ENCODE results near the gene ISM1. TPM values are rescaled to one million over a fixed set of nuclear protein-coding genes. Genes with fewer than 3 reads are reported as not detected.

ISM1 gene
- total and polyA plus RNA-seq, 10 donors: 0.46 to 19.5 (median 10.6) TPM

- Histone ChIP-seq H3K4me3 (no peak overlapping the region), H3K9me3 (no peaks in the 10 kb centered on the region), H3K27ac (no peak overlapping the region), H3K4me1 (no peaks in the 10 kb centered on the region), H3K27me3 (replicated peaks in 1 of 7) (no peaks in the 10 kb centered on the region), H3K36me3 (no peaks in the 10 kb centered on the region)
- no peak for TF ChIP-seq POLR2AphosphoS5 (IDR thresholded peaks at IDR 0.05)
- TF ChIP-seq CTCF (IDR thresholded peaks at IDR 0.05 in 8 of 11, conservative IDR thresholded peaks at IDR 0.05 in 3 of 11): peak in 1 of 11 experiments; percentile 2
- no peak for DNase-seq
- WGBS, 5 donors: 81 to 88% (median 85%) methylated on average over 2 of the region's 2 CpGs
- intact Hi-C loops (cut with DNase I; ENCODE audit: low total_unique reads): no loop called here
Observed at GRCh38 chr20:13262302-13262650, 41.2 kb downstream of the ISM1 start.

- intact Hi-C loops (cut with DNase I; ENCODE audit: low total_unique reads): no loop called here
- WGBS, 5 donors: 77 to 89% (median 82%) methylated on average over 9 of the region's 9 CpGs
- Histone ChIP-seq H3K36me3 (no peaks in the 10 kb centered on the region), H3K27me3 (replicated peaks in 1 of 7) (no peaks in the 10 kb centered on the region), H3K9me3 (no peaks in the 10 kb centered on the region), H3K4me1 (no peaks in the 10 kb centered on the region), H3K4me3 (no peak overlapping the region), H3K27ac (no peak overlapping the region)
- TF ChIP-seq POLR2A (IDR thresholded peaks at IDR 0.05): no peak
- no peak for TF ChIP-seq POLR2AphosphoS5 (IDR thresholded peaks at IDR 0.05)
- TF ChIP-seq CTCF (IDR thresholded peaks at IDR 0.05 in 8 of 11, conservative IDR thresholded peaks at IDR 0.05 in 3 of 11): no peak
- no peak for DNase-seq
Observed at GRCh38 chr20:13262671-13263360, 41.7 kb downstream of the ISM1 start.

- Histone ChIP-seq H3K27me3 (replicated peaks in 1 of 7) (no peaks in the 10 kb centered on the region), H3K27ac (no peak overlapping the region), H3K4me1 (no peaks in the 10 kb centered on the region), H3K9me3 (no peaks in the 10 kb centered on the region), H3K36me3 (no peaks in the 10 kb centered on the region), H3K4me3 (no peak overlapping the region)
- DNase-seq: no peak
- no peak for TF ChIP-seq POLR2AphosphoS5 (IDR thresholded peaks at IDR 0.05)
- TF ChIP-seq POLR2A (IDR thresholded peaks at IDR 0.05): no peak
- no peak for TF ChIP-seq CTCF (IDR thresholded peaks at IDR 0.05 in 8 of 11, conservative IDR thresholded peaks at IDR 0.05 in 3 of 11)
- intact Hi-C loops (cut with DNase I; ENCODE audit: low total_unique reads): no loop called here
- 43 to 69% (median 57%) methylated on average over 5 of the region's 5 CpGs for WGBS, 5 donors
Observed at GRCh38 chr20:13263451-13263850, 42.4 kb downstream of the ISM1 start.

- H3K4me1 ChIP-seq: no peaks in the 10 kb centered on the region
- DNase-seq: no peak
- WGBS, 5 donors: 81 to 87% (median 84%) methylated on average over 5 of the region's 5 CpGs
- TF ChIP-seq CTCF (IDR thresholded peaks at IDR 0.05 in 8 of 11, conservative IDR thresholded peaks at IDR 0.05 in 3 of 11): no peak
- no peak for TF ChIP-seq POLR2A (IDR thresholded peaks at IDR 0.05)
- no peak for TF ChIP-seq POLR2AphosphoS5 (IDR thresholded peaks at IDR 0.05)
- H3K27me3 ChIP-seq (replicated peaks in 1 of 7): peaks cover 0 to 11% (median 0%) of the 10 kb centered on the region in 7 donors
- H3K9me3 ChIP-seq: no peaks in the 10 kb centered on the region
- H3K36me3 ChIP-seq: no peaks in the 10 kb centered on the region
- H3K4me3 ChIP-seq: no peak overlapping the region
- intact Hi-C loops (cut with DNase I; ENCODE audit: low total_unique reads): no loop called here
- H3K27ac ChIP-seq: no peak overlapping the region
Observed at GRCh38 chr20:13264907-13265306, 43.8 kb downstream of the ISM1 start.
